ENCODE measurements around the gene TARS3.
"Not testable (repeated sequence)": the region's sequence is repeated elsewhere in the genome, so short reads cannot be mapped to it uniquely, and the experiment has no call there.

Gene TARS3

GRCh38 chr15:101723874-101724674, at the start of gene TARS3:
Gene TARS3, minus strand, starts transcription at chr15:101724473. Its CDS starts 86 bp downstream, at chr15:101724387.
- DNase-seq = peak; percentile 95

- DNase-seq = no peak
These were observed 49.3 kb upstream of the TARS3 start for GRCh38 chr15:101773496-101774100.

- no peak for DNase-seq
These were observed 48.6 kb upstream of the TARS3 start for GRCh38 chr15:101772921-101773320.

GRCh38 chr15:101767083-101767640, 42.9 kb upstream of the TARS3 start:
- not testable (repeated sequence) for DNase-seq

- DNase-seq = no peak
These were observed 41.6 kb upstream of the TARS3 start for GRCh38 chr15:101765772-101766456.

GRCh38 chr15:101765340-101765671, 41.0 kb upstream of the TARS3 start:
- not testable (repeated sequence) for DNase-seq

GRCh38 chr15:101764669-101765339, 40.5 kb upstream of the TARS3 start:
- DNase-seq = not testable (repeated sequence)

GRCh38 chr15:101746716-101747082, 22.4 kb upstream of the TARS3 start:
- DNase-seq = not testable (repeated sequence)

GRCh38 chr15:101734837-101735236, 10.6 kb upstream of the TARS3 start:
- DNase-seq = not testable (repeated sequence)

GRCh38 chr15:101733545-101733944, 9.3 kb upstream of the TARS3 start:
- no peak for DNase-seq

- DNase-seq = no peak
These were observed 8.5 kb upstream of the TARS3 start for GRCh38 chr15:101732772-101733171.

- no peak for DNase-seq
These were observed 7.5 kb upstream of the TARS3 start for GRCh38 chr15:101731746-101732145.

GRCh38 chr15:101727186-101727585, 2.9 kb upstream of the TARS3 start:
- no peak for DNase-seq

- DNase-seq = no peak
These were observed 800 bp upstream of the TARS3 start for GRCh38 chr15:101725073-101725472.

GRCh38 chr15:101724675-101725005, 367 bp upstream of the TARS3 start:
- no peak for DNase-seq

GRCh38 chr15:101723171-101723873, 951 bp downstream of the TARS3 start:
- DNase-seq = peak; percentile 27

- no peak for DNase-seq
These were observed 5.4 kb downstream of the TARS3 start for GRCh38 chr15:101718896-101719295.

GRCh38 chr15:101712078-101712477, 12.2 kb downstream of the TARS3 start:
- DNase-seq = no peak

- DNase-seq = no peak
These were observed 13.5 kb downstream of the TARS3 start for GRCh38 chr15:101710806-101711205.

GRCh38 chr15:101709466-101709865, 14.8 kb downstream of the TARS3 start:
- no peak for DNase-seq

- no peak for DNase-seq
These were observed 16.3 kb downstream of the TARS3 start for GRCh38 chr15:101707983-101708382.

GRCh38 chr15:101702077-101702476, 22.2 kb downstream of the TARS3 start:
- DNase-seq = no peak

GRCh38 chr15:101698314-101698713, 26.0 kb downstream of the TARS3 start:
- DNase-seq = no peak
